ENCODE data around the gene CRTC3.

CRTC3 gene

GRCh38 chr15:90606641-90607040, 76.9 kb downstream of the CRTC3 start:
- no peak for TF ChIP-seq ZNF274 (IDR thresholded peaks at IDR 0.05; ENCODE audit: low read depth, low read length)
- H3K4me3 ChIP-seq (ENCODE audit: low read length) = no peak overlapping the region

DNA sequence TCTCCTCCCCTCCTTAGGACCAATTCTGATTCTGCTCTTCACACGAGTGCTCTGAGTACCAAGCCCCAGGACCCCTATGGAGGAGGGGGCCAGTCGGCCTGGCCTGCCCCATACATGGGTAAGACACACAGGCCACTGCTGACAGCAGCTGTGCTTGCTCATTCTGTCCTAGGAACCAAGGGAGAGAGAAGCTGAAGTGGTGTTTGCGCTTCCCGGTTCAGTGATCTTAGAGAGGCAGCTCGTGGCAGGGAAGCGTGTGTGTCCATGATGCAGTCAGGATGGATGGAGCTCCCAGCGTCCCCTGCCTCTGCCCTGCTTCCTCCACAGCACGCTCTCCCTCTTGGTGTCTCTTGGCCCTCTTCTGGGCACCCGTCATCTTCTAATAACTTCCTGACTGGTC, 77.6 kb downstream of the CRTC3 start:
- no peak for TF ChIP-seq ZNF274 (IDR thresholded peaks at IDR 0.05; ENCODE audit: low read depth, low read length)
- no peak overlapping the region for H3K4me3 ChIP-seq (ENCODE audit: low read length)

- no peak overlapping the region for H3K4me3 ChIP-seq (ENCODE audit: low read length)
- no peak for TF ChIP-seq ZNF274 (IDR thresholded peaks at IDR 0.05; ENCODE audit: low read depth, low read length)
Observed at GRCh38 chr15:90609242-90610180, 79.8 kb downstream of the CRTC3 start.

DNA sequence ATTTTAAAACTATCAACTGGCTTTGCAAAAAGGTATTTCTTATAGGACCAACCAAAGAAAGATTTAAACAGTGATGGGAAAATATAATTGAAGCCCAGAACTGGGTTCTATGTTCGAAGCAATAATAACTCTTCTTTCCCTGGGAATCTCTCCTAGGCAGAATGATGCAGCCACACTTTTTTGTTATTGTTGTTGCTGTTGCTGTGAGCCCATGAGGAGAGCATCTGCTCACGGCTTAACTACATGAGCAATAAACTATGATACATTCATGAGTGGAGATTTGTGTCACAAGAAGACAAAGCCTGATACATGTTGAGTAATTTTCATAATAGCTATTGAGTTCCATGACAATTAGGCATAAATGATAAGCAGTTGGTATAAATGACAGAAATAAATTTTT, 80.5 kb downstream of the CRTC3 start:
- TF ChIP-seq ZNF274 (IDR thresholded peaks at IDR 0.05; ENCODE audit: low read depth, low read length) = no peak
- no peak overlapping the region for H3K4me3 ChIP-seq (ENCODE audit: low read length)

DNA sequence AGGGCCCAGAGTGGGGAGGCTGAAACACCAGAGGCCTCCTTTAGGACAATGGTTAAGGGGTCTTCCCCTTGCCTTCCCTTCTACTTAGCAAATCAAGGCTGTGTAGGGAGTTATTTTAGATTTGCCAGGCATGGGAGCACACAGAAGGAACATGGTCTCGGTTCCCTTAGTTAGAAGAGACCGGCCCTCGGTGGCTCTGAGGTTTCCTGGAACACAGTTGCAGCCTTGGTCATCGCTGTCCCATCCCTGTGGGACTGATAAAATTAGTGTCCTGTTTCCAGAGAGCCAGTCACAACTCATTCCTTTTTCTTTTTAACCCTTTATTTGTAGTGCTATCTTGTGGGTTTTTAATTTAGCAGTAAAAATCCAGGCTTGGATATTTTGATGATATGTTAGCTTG, 81.4 kb downstream of the CRTC3 start:
- no peak overlapping the region for H3K4me3 ChIP-seq (ENCODE audit: low read length)
- no peak for TF ChIP-seq ZNF274 (IDR thresholded peaks at IDR 0.05; ENCODE audit: low read depth, low read length)

GRCh38 chr15:90617171-90617570, 87.4 kb downstream of the CRTC3 start:
- TF ChIP-seq ZNF274 (IDR thresholded peaks at IDR 0.05; ENCODE audit: low read depth, low read length) = no peak
- H3K4me3 ChIP-seq (ENCODE audit: low read length) = no peak overlapping the region

DNA sequence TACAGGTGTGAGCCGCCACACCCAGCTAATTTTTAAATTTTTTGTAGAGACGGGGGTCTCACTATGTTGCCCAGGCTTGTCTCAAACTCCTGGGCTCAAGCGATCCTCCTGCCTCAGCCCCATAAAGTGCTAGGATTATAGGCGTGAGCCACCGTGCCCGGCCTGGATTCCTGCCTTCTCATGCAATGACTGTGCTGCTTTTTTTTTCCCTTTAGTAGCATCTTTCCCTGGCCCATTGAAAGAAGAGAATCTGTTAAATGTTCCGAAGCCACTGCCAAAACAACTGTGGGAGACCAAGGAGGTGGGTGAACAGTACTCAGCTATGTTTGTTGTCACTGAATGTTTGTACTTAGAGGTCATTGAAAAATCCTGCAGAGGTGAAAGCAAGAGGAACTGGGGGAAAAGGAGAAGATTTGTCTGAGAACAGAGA, 88.0 kb downstream of the CRTC3 start:
- H3K4me3 ChIP-seq (ENCODE audit: low read length) = no peak overlapping the region
- no peak for TF ChIP-seq ZNF274 (IDR thresholded peaks at IDR 0.05; ENCODE audit: low read depth, low read length)

DNA sequence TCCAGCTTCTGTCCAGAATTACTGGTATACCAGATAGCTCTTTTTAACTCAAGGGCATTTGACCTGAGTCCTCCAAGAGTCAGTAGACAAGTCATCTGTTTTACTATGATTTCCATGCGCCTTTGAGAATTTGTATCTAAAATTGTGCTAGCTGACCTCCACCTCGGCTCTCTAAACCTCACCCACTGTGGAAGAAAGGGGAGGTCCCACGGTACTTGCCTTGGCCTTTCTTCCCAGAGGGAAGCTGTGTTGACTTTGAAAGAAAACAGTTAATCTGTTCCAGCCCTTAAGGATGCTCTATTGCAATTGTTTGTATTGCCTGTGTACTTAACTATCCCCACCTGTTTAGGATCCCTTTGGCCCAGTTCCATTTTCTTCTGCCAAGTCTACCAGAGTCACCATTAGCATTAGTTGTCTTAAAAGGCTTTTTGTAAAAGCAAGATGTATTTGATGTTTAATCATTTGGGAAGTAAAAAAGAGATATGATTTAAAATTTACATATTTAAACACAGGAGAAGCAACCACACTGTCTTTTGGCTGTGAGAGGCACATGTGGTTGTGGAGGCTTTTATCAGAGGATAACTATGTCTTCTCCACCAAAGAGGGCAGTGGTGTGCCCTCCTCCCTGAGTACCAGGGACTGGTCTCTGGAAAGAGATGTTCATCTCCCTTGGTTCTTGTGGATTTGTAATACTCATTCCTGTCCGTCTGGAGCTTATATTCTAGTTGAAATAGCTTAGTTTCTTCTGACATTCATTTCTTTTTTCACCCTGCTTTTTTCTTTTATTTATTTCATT, 88.8 kb downstream of the CRTC3 start:
- TF ChIP-seq ZNF274 (IDR thresholded peaks at IDR 0.05; ENCODE audit: low read depth, low read length) = no peak
- H3K4me3 ChIP-seq (ENCODE audit: low read length) = no peak overlapping the region

GRCh38 chr15:90619468-90619867, 89.7 kb downstream of the CRTC3 start:
- H3K4me3 ChIP-seq (ENCODE audit: low read length) = no peak overlapping the region
- no peak for TF ChIP-seq ZNF274 (IDR thresholded peaks at IDR 0.05; ENCODE audit: low read depth, low read length)

DNA sequence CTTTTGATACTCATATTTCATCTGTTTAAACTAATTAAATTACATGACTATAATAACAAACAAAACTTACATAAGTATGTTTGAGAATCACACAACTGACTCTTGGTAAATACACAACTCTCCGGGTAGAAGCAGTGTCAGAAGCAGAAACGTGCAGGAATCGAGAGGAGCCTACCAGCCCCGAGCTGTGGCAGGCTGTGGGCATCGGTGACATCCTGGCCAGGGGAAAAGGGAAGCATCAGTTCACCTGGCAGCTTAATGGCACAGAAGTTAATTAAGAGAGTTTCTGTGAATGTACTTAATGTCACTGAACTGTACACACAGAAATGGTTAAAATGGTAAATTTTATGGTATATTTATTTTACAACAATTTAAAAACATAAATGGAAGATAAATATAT, 90.2 kb downstream of the CRTC3 start:
- TF ChIP-seq ZNF274 (IDR thresholded peaks at IDR 0.05; ENCODE audit: low read depth, low read length) = no peak
- no peak overlapping the region for H3K4me3 ChIP-seq (ENCODE audit: low read length)

DNA sequence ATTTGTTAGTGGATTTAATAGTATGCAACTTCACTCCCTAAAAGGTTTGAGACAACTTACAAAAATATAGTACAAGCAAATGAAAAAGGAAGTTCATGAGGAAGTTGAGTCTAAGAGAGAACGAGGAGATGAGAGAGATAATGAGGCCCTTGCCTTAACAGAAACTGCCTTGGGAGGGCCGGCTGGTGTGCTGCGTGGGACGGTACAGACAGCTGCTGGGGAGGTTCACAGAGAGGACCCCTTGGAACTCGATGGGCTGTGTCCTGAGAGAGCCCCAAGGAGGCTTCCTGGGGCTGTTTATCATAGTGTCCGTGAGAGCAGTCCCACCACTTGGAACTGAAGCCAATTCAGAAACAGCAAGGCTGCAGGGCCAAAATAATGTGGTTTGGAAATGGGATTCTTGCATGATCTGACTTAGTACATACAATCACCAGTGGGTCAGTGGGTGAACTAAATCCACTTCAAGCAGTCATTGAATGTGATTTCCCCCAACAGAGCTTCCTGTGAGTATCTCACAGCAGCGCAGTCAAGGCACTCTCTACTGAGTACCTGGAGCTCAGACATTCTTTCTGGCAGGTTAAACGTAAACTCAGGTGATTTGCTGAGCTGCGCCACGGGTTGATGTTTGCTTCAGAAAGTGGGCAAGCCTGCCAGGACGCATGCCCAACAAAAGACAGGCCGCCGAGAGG, 90.8 kb downstream of the CRTC3 start:
- no peak for TF ChIP-seq ZNF274 (IDR thresholded peaks at IDR 0.05; ENCODE audit: low read depth, low read length)
- no peak overlapping the region; the same call in 1 of the 2 replicates for H3K4me3 ChIP-seq (ENCODE audit: low read length)

DNA sequence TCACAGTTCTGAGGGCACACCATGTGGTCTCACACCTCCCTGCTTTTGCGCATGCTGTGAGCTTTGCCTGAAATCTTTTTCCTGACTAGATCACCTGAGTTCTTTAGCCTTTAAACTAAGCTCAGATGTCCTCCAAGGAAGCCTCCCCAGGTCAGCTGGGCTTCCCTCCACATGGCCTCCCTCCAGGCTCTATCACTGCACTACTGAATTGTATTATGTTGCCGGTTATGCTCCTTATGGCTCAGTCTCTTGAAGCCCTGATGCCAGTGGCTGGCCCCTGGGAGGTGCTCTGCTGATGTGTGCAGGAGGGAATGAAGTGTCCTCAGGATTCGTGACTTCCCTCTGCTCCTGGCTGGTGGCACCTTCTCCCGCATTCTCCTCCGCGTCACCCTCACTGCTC, 94.1 kb downstream of the CRTC3 start:
- H3K4me3 ChIP-seq (ENCODE audit: low read length) = no peak overlapping the region
- no peak for TF ChIP-seq ZNF274 (IDR thresholded peaks at IDR 0.05; ENCODE audit: low read depth, low read length)

- no peak for TF ChIP-seq ZNF274 (IDR thresholded peaks at IDR 0.05; ENCODE audit: low read depth, low read length)
- no peak overlapping the region for H3K4me3 ChIP-seq (ENCODE audit: low read length)
Observed at GRCh38 chr15:90624278-90624981, 94.7 kb downstream of the CRTC3 start.

- no peak for TF ChIP-seq ZNF274 (IDR thresholded peaks at IDR 0.05; ENCODE audit: low read depth, low read length)
- H3K4me3 ChIP-seq (ENCODE audit: low read length) = no peak overlapping the region
Observed at GRCh38 chr15:90625037-90625436, 95.3 kb downstream of the CRTC3 start.

Data from GM08714 (cell line).